ENCODE measurements around the gene SPTBN2.
A peak's percentile ranks its signal among the peaks of the same experiment; 100 is the strongest.
"Not testable (repeated sequence)": the region's sequence is repeated elsewhere in the genome, so short reads cannot be mapped to it uniquely, and the experiment has no call there.

The SPTBN2 gene

GRCh38 chr11:66684635-66685034 is 44.4 kb downstream of the SPTBN2 start:
- no peak for DNase-seq (ENCODE audit: low spot score)

- no peak for DNase-seq (ENCODE audit: low spot score)
Observed at GRCh38 chr11:66683877-66684276, 45.1 kb downstream of the SPTBN2 start.

GRCh38 chr11:66680966-66681645 is 47.9 kb downstream of the SPTBN2 start:
- DNase-seq (ENCODE audit: low spot score), result no peak

- peak; percentile 98 for DNase-seq (ENCODE audit: low spot score)
Observed at GRCh38 chr11:66677599-66678375, 51.2 kb downstream of the SPTBN2 start, which contains the start of gene RBM4B. Gene RBM4B, minus strand, starts transcription at chr11:66677887. Its CDS starts 808 bp downstream, at chr11:66677079.

- no peak for DNase-seq (ENCODE audit: low spot score)
Observed at GRCh38 chr11:66676931-66677598, 52.0 kb downstream of the SPTBN2 start.

- no peak for DNase-seq (ENCODE audit: low spot score)
Observed at GRCh38 chr11:66676282-66676919, 52.6 kb downstream of the SPTBN2 start.

- DNase-seq (ENCODE audit: low spot score), result no peak
Observed at GRCh38 chr11:66674964-66675602, 53.9 kb downstream of the SPTBN2 start.

- no peak for DNase-seq (ENCODE audit: low spot score)
Observed at GRCh38 chr11:66670816-66671215, 58.2 kb downstream of the SPTBN2 start.

- no peak for DNase-seq (ENCODE audit: low spot score)
Observed at GRCh38 chr11:66665369-66665768, 63.6 kb downstream of the SPTBN2 start.

GRCh38 chr11:66663741-66664296 is 65.2 kb downstream of the SPTBN2 start:
- DNase-seq (ENCODE audit: low spot score), result no peak

GRCh38 chr11:66659763-66660162 is 69.3 kb downstream of the SPTBN2 start:
- DNase-seq (ENCODE audit: low spot score), result no peak

- DNase-seq (ENCODE audit: low spot score), result no peak
Observed at GRCh38 chr11:66653123-66653522, 75.9 kb downstream of the SPTBN2 start.

GRCh38 chr11:66652651-66653050 is 76.4 kb downstream of the SPTBN2 start:
- no peak for DNase-seq (ENCODE audit: low spot score)

- DNase-seq (ENCODE audit: low spot score), result no peak
Observed at GRCh38 chr11:66651016-66651415, 78.0 kb downstream of the SPTBN2 start.

- DNase-seq (ENCODE audit: low spot score), result no peak
Observed at GRCh38 chr11:66649903-66650302, 79.1 kb downstream of the SPTBN2 start.

- DNase-seq (ENCODE audit: low spot score), result no peak
Observed at GRCh38 chr11:66646828-66647227, 82.2 kb downstream of the SPTBN2 start.

GRCh38 chr11:66643745-66644437 is 85.1 kb downstream of the SPTBN2 start:
- no peak for DNase-seq (ENCODE audit: low spot score)

GRCh38 chr11:66641834-66642233 is 87.2 kb downstream of the SPTBN2 start:
- no peak for DNase-seq (ENCODE audit: low spot score)

- not testable (repeated sequence) for DNase-seq (ENCODE audit: low spot score)
Observed at GRCh38 chr11:66639814-66640340, 89.1 kb downstream of the SPTBN2 start.

GRCh38 chr11:66639066-66639813 is 89.8 kb downstream of the SPTBN2 start:
- DNase-seq (ENCODE audit: low spot score), result no peak
